GM19452 (cell line): Measurements from ENCODE around the gene GCH1.
"Not testable (repeated sequence)": the region's sequence is repeated elsewhere in the genome, so short reads cannot be mapped to it uniquely, and the experiment has no call there.

Experiments used
- ATAC-seq: cut with Tn5 transposase; IDR thresholded peaks from one replicate; pipeline ENCODE4 v1.9.1; 2021; ENCODE audit not compliant: unreplicated experiment

Gene GCH1

GRCh38 chr14:54804538-54805041 is 98.0 kb downstream of the GCH1 start:
- ATAC-seq, result no peak

GRCh38 chr14:54803926-54804537 is 98.6 kb downstream of the GCH1 start:
- ATAC-seq, result no peak

- ATAC-seq, result no peak
Measured at GRCh38 chr14:54803396-54803795, 99.2 kb downstream of the GCH1 start.

GRCh38 chr14:54801482-54801881 is 101.1 kb downstream of the GCH1 start:
- not testable (repeated sequence) for ATAC-seq

- ATAC-seq, result no peak
Measured at GRCh38 chr14:54798465-54799124, 104.0 kb downstream of the GCH1 start.

GRCh38 chr14:54797986-54798385 is 104.6 kb downstream of the GCH1 start:
- no peak for ATAC-seq

- ATAC-seq, result no peak
Measured at GRCh38 chr14:54797556-54797955, 105.1 kb downstream of the GCH1 start.

GRCh38 chr14:54796961-54797360 is 105.7 kb downstream of the GCH1 start:
- ATAC-seq, result no peak

GRCh38 chr14:54794796-54795195 is 107.8 kb downstream of the GCH1 start:
- ATAC-seq, result no peak

- no peak for ATAC-seq
Measured at GRCh38 chr14:54794159-54794558, 108.5 kb downstream of the GCH1 start.

- ATAC-seq, result no peak
Measured at GRCh38 chr14:54792288-54792687, 110.3 kb downstream of the GCH1 start.
